ENCODE measurements around the gene ELP4.
"Not testable (repeated sequence)": the region's sequence is repeated elsewhere in the genome, so short reads cannot be mapped to it uniquely, and the experiment has no call there.

ELP4 gene

GRCh38 chr11:31575764-31576163 is 66.2 kb downstream of the ELP4 start:
- H3K27me3 ChIP-seq (replicated peaks in 2 of 5; ENCODE audit: control insufficient read depth in 4 of 5, insufficient read depth in 5 of 5, low read length in 4 of 5); DNase-seq; POLR2A ChIA-PET; H3K4me1 ChIP-seq (ENCODE audit: control extremely low read depth in 1 of 4, control insufficient read depth in 4 of 4, insufficient read depth in 4 of 4, low read length in 3 of 4); H3K36me3 ChIP-seq (ENCODE audit: control insufficient read depth in 4 of 4, insufficient read depth in 4 of 4, low read length in 3 of 4); CTCF ChIA-PET; H3K4me3 ChIP-seq (ENCODE audit: control insufficient read depth in 1 of 7, extremely low read depth in 1 of 7, insufficient read depth in 4 of 7, low read depth in 2 of 7, low read length in 6 of 7); H3K27ac ChIP-seq (ENCODE audit: insufficient read depth in 1 of 2, low read depth in 1 of 2, low read length in 2 of 2, poor library complexity in 1 of 2, severe bottlenecking in 2 of 2); H3K9me3 ChIP-seq (ENCODE audit: control extremely low read depth in 1 of 5, control insufficient read depth in 4 of 5, insufficient read depth in 2 of 5, low read depth in 1 of 5, low read length in 4 of 5): not testable (repeated sequence)
- WGBS (ENCODE audit: insufficient coverage) = 100% methylated on average over 2 of the region's 3 CpGs

- H3K27ac ChIP-seq (ENCODE audit: insufficient read depth in 1 of 2, low read depth in 1 of 2, low read length in 2 of 2, poor library complexity in 1 of 2, severe bottlenecking in 2 of 2); DNase-seq; POLR2A ChIA-PET; H3K9me3 ChIP-seq (ENCODE audit: control extremely low read depth in 1 of 5, control insufficient read depth in 4 of 5, insufficient read depth in 2 of 5, low read depth in 1 of 5, low read length in 4 of 5); CTCF ChIA-PET; H3K4me3 ChIP-seq (ENCODE audit: control insufficient read depth in 1 of 7, extremely low read depth in 1 of 7, insufficient read depth in 4 of 7, low read depth in 2 of 7, low read length in 6 of 7); H3K27me3 ChIP-seq (replicated peaks in 2 of 5; ENCODE audit: control insufficient read depth in 4 of 5, insufficient read depth in 5 of 5, low read length in 4 of 5); H3K4me1 ChIP-seq (ENCODE audit: control extremely low read depth in 1 of 4, control insufficient read depth in 4 of 4, insufficient read depth in 4 of 4, low read length in 3 of 4); H3K36me3 ChIP-seq (ENCODE audit: control insufficient read depth in 4 of 4, insufficient read depth in 4 of 4, low read length in 3 of 4): not testable (repeated sequence)
- no CpG with 5 or more reads among the region's 3 CpGs for WGBS (ENCODE audit: insufficient coverage)
Measured at GRCh38 chr11:31579412-31579811, 69.8 kb downstream of the ELP4 start.

- ChIA-PET POLR2A (no interaction called here), CTCF (no interaction called here)
- Histone ChIP-seq H3K27me3 (replicated peaks in 2 of 5; ENCODE audit: control insufficient read depth in 4 of 5, insufficient read depth in 5 of 5, low read length in 4 of 5) (no peaks in the 10 kb centered on the region), H3K4me1 (ENCODE audit: control extremely low read depth in 1 of 4, control insufficient read depth in 4 of 4, insufficient read depth in 4 of 4, low read length in 3 of 4) (no peaks in the 10 kb centered on the region), H3K9me3 (ENCODE audit: control extremely low read depth in 1 of 5, control insufficient read depth in 4 of 5, insufficient read depth in 2 of 5, low read depth in 1 of 5, low read length in 4 of 5) (no peaks in the 10 kb centered on the region), H3K27ac (ENCODE audit: insufficient read depth in 1 of 2, low read depth in 1 of 2, low read length in 2 of 2, poor library complexity in 1 of 2, severe bottlenecking in 2 of 2) (no peak overlapping the region), H3K4me3 (ENCODE audit: control insufficient read depth in 1 of 7, extremely low read depth in 1 of 7, insufficient read depth in 4 of 7, low read depth in 2 of 7, low read length in 6 of 7) (no peak overlapping the region), H3K36me3 (ENCODE audit: control insufficient read depth in 4 of 4, insufficient read depth in 4 of 4, low read length in 3 of 4) (no peaks in the 10 kb centered on the region)
- no CpG with 5 or more reads among the region's 1 CpG for WGBS (ENCODE audit: insufficient coverage)
- DNase-seq = no peak
Measured at GRCh38 chr11:31582697-31583096, 73.1 kb downstream of the ELP4 start.

- WGBS (ENCODE audit: insufficient coverage) = no CpG with 5 or more reads among the region's 2 CpGs
- CTCF ChIA-PET = no interaction called here
- DNase-seq = no peak
- no peak overlapping the region for H3K4me3 ChIP-seq (ENCODE audit: control insufficient read depth in 1 of 7, extremely low read depth in 1 of 7, insufficient read depth in 4 of 7, low read depth in 2 of 7, low read length in 6 of 7)
- no peaks in the 10 kb centered on the region for H3K4me1 ChIP-seq (ENCODE audit: control extremely low read depth in 1 of 4, control insufficient read depth in 4 of 4, insufficient read depth in 4 of 4, low read length in 3 of 4)
- peaks cover 0 to 11% (median 0%) of the 10 kb centered on the region in 4 experiments for H3K36me3 ChIP-seq (ENCODE audit: control insufficient read depth in 4 of 4, insufficient read depth in 4 of 4, low read length in 3 of 4)
- no peaks in the 10 kb centered on the region for H3K9me3 ChIP-seq (ENCODE audit: control extremely low read depth in 1 of 5, control insufficient read depth in 4 of 5, insufficient read depth in 2 of 5, low read depth in 1 of 5, low read length in 4 of 5)
- no peak overlapping the region for H3K27ac ChIP-seq (ENCODE audit: insufficient read depth in 1 of 2, low read depth in 1 of 2, low read length in 2 of 2, poor library complexity in 1 of 2, severe bottlenecking in 2 of 2)
- no peaks in the 10 kb centered on the region for H3K27me3 ChIP-seq (replicated peaks in 2 of 5; ENCODE audit: control insufficient read depth in 4 of 5, insufficient read depth in 5 of 5, low read length in 4 of 5)
- POLR2A ChIA-PET = no interaction called here
Measured at GRCh38 chr11:31598454-31598853, 88.9 kb downstream of the ELP4 start.

GRCh38 chr11:31601635-31602282 is 92.2 kb downstream of the ELP4 start:
- H3K36me3 ChIP-seq (ENCODE audit: control insufficient read depth in 4 of 4, insufficient read depth in 4 of 4, low read length in 3 of 4) = peaks cover 0 to 8% (median 0%) of the 10 kb centered on the region in 4 experiments
- CTCF ChIA-PET = no interaction called here
- H3K9me3 ChIP-seq (ENCODE audit: control extremely low read depth in 1 of 5, control insufficient read depth in 4 of 5, insufficient read depth in 2 of 5, low read depth in 1 of 5, low read length in 4 of 5) = no peaks in the 10 kb centered on the region
- no peaks in the 10 kb centered on the region for H3K4me1 ChIP-seq (ENCODE audit: control extremely low read depth in 1 of 4, control insufficient read depth in 4 of 4, insufficient read depth in 4 of 4, low read length in 3 of 4)
- no peak overlapping the region for H3K27ac ChIP-seq (ENCODE audit: insufficient read depth in 1 of 2, low read depth in 1 of 2, low read length in 2 of 2, poor library complexity in 1 of 2, severe bottlenecking in 2 of 2)
- H3K27me3 ChIP-seq (replicated peaks in 2 of 5; ENCODE audit: control insufficient read depth in 4 of 5, insufficient read depth in 5 of 5, low read length in 4 of 5) = no peaks in the 10 kb centered on the region
- no peak overlapping the region for H3K4me3 ChIP-seq (ENCODE audit: control insufficient read depth in 1 of 7, extremely low read depth in 1 of 7, insufficient read depth in 4 of 7, low read depth in 2 of 7, low read length in 6 of 7)
- DNase-seq = no peak
- no CpG with 5 or more reads among the region's 1 CpG for WGBS (ENCODE audit: insufficient coverage)
- POLR2A ChIA-PET = no interaction called here

- POLR2A ChIA-PET = no interaction called here
- WGBS (ENCODE audit: insufficient coverage) = 100% methylated on average over 1 of the region's 2 CpGs
Measured at GRCh38 chr11:31606893-31607292, 97.3 kb downstream of the ELP4 start.

GRCh38 chr11:31607914-31608313 is 98.3 kb downstream of the ELP4 start:
- WGBS (ENCODE audit: insufficient coverage) = 84% methylated on average over 3 of the region's 3 CpGs

More at GRCh38 chr11:31606893-31607292, 97.3 kb downstream of the ELP4 start:
- H3K36me3 ChIP-seq (ENCODE audit: control insufficient read depth in 4 of 4, insufficient read depth in 4 of 4, low read length in 3 of 4) = peaks cover 0 to 6% (median under 1%) of the 10 kb centered on the region in 4 experiments
- H3K4me3 ChIP-seq (ENCODE audit: control insufficient read depth in 1 of 7, extremely low read depth in 1 of 7, insufficient read depth in 4 of 7, low read depth in 2 of 7, low read length in 6 of 7) = no peak overlapping the region
- no peaks in the 10 kb centered on the region for H3K9me3 ChIP-seq (ENCODE audit: control extremely low read depth in 1 of 5, control insufficient read depth in 4 of 5, insufficient read depth in 2 of 5, low read depth in 1 of 5, low read length in 4 of 5)
- CTCF ChIA-PET = no interaction called here
- H3K4me1 ChIP-seq (ENCODE audit: control extremely low read depth in 1 of 4, control insufficient read depth in 4 of 4, insufficient read depth in 4 of 4, low read length in 3 of 4) = no peaks in the 10 kb centered on the region
- H3K27ac ChIP-seq (ENCODE audit: insufficient read depth in 1 of 2, low read depth in 1 of 2, low read length in 2 of 2, poor library complexity in 1 of 2, severe bottlenecking in 2 of 2) = no peak overlapping the region
- no peaks in the 10 kb centered on the region for H3K27me3 ChIP-seq (replicated peaks in 2 of 5; ENCODE audit: control insufficient read depth in 4 of 5, insufficient read depth in 5 of 5, low read length in 4 of 5)
- DNase-seq = no peak

More at GRCh38 chr11:31607914-31608313, 98.3 kb downstream of the ELP4 start:
- no peaks in the 10 kb centered on the region for H3K4me1 ChIP-seq (ENCODE audit: control extremely low read depth in 1 of 4, control insufficient read depth in 4 of 4, insufficient read depth in 4 of 4, low read length in 3 of 4)
- DNase-seq = no peak
- H3K4me3 ChIP-seq (ENCODE audit: control insufficient read depth in 1 of 7, extremely low read depth in 1 of 7, insufficient read depth in 4 of 7, low read depth in 2 of 7, low read length in 6 of 7) = no peak overlapping the region
- H3K9me3 ChIP-seq (ENCODE audit: control extremely low read depth in 1 of 5, control insufficient read depth in 4 of 5, insufficient read depth in 2 of 5, low read depth in 1 of 5, low read length in 4 of 5) = no peaks in the 10 kb centered on the region
- H3K27me3 ChIP-seq (replicated peaks in 2 of 5; ENCODE audit: control insufficient read depth in 4 of 5, insufficient read depth in 5 of 5, low read length in 4 of 5) = no peaks in the 10 kb centered on the region
- ChIA-PET CTCF (no interaction called here), POLR2A (no interaction called here)
- H3K36me3 ChIP-seq (ENCODE audit: control insufficient read depth in 4 of 4, insufficient read depth in 4 of 4, low read length in 3 of 4) = peaks cover 0 to 6% (median under 1%) of the 10 kb centered on the region in 4 experiments
- no peak overlapping the region for H3K27ac ChIP-seq (ENCODE audit: insufficient read depth in 1 of 2, low read depth in 1 of 2, low read length in 2 of 2, poor library complexity in 1 of 2, severe bottlenecking in 2 of 2)
